ENCODE results near the gene NUTF2.
"Not testable (repeated sequence)": the region's sequence is repeated elsewhere in the genome, so short reads cannot be mapped to it uniquely, and the experiment has no call there.

The NUTF2 gene

DNA sequence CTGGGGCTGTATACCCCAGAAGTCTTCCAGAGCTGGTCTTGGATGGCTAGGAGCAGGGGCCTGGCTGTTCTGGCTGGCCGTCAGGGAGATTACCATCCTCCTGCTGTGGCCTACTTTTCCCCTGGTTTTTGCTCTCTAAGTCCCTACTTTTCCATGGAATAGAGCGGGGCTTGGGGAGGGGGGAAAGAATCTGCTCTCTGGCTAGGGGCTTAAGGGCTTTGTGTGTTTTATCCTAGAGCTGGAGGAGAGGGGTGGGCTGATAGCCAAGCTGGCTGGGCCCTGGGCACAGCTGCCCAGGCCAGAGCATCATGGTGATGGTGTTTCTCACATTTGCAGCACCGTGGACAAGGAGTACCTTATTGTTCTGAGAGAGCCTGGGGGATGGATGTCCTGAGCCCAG lies 41.6 kb downstream of the NUTF2 start:
- DNase-seq, result no peak

DNA sequence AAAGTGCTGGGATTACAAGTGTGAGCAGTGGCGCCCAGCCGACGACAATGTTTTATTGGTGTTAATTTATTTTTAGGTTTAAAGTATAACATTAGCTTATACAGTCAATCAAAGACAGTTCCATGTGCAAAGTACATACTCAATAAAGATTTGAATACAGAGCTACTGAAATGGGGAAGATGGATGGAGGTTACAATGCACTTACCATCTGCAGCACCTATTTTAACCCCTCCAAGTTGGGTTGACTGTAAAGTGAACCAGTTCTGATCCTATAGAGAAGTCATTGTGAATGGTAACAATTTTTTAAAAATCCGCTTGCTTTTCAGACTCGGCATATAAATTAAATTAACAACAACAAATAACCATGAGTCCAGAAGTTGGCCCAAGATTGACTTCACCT lies 45.6 kb downstream of the NUTF2 start:
- no peak for DNase-seq

GRCh38 chr16:67892899-67893742 lies 46.4 kb downstream of the NUTF2 start, which contains the start of gene PSKH1:
PSKH1 (plus strand) TSS chr16:67893254; CDS start chr16:67908750, 15,496 bp downstream.
- DNase-seq, result peak; percentile 98

DNA sequence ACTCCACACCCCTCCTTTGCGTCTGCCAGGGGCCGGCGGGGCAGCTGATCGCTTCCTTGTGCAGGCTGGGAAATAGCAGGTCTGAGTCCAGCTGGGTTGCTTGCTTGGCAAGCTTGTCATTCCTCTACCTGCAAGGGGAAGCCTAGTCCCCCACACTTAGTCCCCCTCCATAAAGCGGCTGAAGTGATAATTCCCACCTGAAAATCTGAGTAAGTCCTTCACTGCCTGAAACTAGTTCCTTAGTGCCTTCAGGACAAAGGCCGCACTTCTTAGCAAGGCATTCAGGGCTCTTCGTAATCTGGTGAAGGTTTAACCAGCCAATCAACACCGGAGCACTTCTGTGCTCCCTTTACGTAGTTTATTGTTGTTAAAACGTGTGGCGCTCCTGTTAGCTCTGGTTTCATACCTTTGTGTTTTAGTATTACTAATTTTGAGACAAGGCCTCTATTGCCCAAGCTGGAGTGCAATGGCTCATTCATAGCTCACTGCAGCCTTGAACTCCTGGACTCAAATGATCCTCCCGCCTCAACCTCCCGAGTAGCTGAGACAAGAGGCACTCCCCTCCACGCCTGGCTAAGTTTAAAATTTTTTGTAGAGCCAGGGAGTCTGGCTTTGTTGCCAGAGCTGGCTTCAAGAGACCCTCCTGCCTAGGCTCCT lies 47.1 kb downstream of the NUTF2 start:
- DNase-seq, result no peak

DNA sequence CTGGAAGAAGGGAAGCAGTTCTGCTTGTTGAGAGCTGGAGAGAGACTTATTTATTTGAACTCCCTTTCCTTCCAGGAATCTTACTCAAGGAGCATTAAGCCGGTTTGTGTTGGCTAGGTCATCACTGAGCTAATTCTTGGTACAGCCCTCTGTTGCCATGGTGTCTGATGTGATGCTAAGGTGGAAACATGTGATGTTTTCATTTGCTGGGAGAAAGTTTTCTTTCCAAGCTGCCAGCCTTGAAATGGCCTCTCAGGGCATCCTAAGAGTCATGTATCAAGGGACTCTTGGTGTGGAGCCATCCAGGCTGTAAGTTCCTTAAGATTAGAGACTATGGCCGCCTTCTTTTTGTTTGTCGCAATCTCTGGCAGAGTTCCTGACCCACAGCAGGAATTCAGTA lies 50.5 kb downstream of the NUTF2 start:
- peak; percentile 56 for DNase-seq

GRCh38 chr16:67901734-67902133 lies 55.0 kb downstream of the NUTF2 start:
- no peak for DNase-seq

DNA sequence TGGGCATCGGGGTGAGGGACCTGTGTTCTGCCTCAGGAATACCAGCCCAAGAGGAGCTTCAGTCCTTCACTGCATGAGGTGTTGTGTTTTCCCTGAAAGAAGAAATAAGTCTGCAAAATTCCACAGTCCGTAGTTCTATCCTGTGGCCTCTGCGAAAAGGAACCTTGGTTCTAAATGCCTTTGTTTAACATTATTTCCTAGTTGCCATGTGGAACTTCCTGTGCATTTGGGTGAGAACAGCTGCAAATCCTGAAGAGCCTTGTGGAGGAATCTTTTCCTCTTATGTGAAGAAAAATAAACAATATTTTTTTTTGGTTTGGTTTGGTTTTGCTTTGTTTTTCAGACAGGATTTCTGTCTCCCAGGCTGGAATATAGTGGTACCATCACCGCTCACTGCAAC lies 56.1 kb downstream of the NUTF2 start:
- no peak for DNase-seq

DNA sequence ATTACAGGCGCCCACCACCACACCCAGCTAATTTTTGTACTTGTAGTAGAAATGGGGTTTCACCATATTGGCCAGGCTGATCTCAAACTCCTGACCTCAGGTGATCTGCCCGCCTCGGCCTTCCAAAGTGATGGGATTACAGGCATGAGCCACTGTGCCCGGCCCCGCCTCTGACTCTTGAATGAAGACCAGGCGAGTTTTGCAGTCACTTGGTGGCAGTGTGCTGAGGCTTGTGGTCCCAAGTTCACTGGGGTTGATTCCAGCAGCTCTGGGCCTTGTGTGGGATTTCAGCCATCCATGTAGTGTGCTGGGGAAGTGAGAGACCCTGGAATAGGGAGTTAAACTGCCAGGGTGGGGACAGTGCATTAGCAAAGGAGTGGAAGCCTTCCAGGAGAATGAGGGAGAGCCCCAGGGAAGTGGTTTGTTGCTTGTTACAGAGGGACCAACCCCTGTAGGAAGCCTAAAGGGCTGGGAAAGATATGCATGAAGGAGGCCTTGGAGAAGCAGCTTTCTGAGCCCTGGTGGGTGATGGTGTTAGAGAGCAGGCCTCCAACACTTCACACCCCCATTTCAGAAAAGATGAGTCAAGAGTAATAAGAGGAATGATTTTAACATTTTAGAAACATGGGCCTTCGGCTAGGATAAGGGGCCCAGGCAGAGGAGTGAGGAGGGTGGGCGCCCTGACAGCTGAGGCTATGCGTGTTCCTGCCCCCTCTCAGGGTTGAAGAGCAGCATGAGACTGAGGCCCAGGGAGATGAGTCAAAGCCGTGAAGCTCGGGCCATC lies 60.9 kb downstream of the NUTF2 start:
- DNase-seq, result no peak

GRCh38 chr16:67909056-67909742 lies 62.5 kb downstream of the NUTF2 start:
- no peak for DNase-seq

DNA sequence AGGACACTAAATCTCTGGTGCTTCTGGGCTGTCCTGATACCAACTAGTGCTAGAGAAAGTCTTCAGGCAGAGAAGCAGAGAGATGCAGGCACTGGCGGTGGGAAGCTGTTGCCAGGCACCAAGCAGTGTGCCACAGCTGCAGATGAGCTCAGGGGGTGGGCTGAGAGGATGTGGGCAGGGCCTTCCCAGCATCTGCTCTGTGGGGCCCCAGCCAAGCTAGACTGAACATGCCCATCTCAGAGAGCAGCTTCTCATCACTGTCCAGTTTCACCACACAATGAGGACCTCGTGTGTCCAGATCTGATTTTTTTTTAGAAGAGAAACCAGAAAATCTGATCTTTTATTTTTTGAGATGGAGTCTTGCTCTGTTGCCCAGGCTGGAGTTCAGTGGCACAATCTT lies 63.4 kb downstream of the NUTF2 start:
- peak; percentile 82 for DNase-seq

- no peak for DNase-seq
Measured at GRCh38 chr16:67914758-67915495, 68.2 kb downstream of the NUTF2 start.

DNA sequence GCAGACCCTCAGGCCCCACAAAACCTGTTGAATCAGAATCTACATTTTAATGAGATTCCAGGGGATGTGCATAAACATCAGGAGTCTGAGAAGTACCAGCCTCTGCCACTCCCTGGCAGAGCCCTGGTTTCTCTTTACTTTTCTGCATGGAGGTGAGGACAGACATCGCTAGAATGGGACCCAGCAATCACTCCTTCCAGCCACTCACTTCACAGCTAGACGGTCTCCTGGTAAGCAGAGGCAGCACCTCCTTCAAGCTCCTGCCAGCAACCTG lies 68.7 kb downstream of the NUTF2 start:
- DNase-seq, result not testable (repeated sequence)

DNA sequence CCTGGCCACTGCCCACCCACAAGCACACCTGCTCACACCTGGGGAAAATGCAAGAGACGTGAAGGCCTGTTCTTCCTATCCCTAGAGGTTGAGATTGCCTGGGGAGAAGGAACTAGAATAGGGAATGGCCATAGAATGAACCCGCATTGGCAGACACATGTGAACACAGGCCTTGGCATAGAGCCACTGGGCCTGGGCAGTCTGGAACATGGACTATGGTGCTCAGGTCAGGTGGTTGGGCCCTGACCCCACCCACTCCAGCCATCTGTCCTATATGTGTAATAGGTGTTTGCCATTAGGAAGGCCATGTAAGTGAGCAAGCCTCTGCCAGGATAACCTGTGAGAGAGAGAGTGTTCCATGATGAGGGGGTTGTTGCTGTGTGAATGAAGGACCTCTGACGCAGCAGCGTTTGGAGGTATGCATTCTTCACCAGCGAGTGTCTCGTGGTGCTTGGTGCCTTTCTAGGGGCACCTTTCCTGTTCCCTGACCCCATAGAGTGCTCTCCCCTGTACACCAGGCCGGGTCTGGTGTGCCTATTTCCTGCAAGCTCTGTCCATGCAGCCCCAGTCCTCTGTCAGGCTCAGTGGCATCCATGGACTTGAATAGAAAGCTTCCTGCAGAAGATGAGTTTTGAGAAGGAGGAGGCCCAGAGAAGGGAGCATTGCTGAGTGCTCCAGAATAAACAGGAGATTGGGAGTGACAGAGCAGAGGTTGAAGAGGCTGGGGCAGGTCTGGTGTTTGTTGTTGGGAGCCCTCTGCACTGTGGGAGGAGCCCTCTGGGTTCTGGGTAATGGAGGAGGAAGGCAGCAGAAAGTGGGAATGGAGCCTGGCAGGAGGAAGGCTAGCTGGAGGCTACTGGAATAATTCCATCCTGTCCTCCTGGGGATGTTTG lies 69.3 kb downstream of the NUTF2 start:
- no peak for DNase-seq

DNA sequence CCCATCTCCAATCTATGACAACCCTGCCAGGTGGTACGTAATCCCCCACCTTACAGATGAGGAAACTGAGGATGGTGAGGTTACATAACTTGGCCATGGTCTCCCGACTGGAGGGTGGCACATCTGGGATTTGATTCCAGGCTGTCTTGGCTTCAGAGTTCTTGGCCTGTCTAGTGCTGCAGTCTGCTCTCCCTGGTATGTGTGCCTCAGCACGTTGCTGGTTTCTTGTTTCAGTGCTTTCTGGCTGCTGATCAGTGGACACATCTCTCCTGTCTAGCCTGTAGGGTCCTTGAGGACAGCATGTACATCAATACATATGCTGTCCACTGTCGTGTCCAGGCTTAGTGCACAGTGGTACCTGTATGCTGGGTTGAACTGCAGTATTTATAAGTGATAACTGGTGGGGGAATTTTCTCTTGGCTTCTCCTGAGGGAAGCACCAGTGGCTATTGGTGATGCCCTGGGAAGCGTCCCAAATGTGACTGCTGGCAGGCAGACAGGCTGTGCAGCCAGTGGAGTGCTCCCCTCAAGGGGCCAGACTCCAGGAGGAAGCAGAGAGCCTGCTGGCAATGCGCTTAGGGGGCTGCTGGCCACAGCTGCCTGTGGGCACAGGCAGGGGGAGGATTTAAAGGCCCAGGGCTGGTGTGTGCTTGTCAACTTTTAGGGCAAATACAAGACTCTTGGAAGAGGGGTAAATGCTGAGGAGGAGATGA lies 70.6 kb downstream of the NUTF2 start:
- DNase-seq, result peak; percentile 77

GRCh38 chr16:67917852-67918236 lies 71.1 kb downstream of the NUTF2 start:
- no peak for DNase-seq

DNA sequence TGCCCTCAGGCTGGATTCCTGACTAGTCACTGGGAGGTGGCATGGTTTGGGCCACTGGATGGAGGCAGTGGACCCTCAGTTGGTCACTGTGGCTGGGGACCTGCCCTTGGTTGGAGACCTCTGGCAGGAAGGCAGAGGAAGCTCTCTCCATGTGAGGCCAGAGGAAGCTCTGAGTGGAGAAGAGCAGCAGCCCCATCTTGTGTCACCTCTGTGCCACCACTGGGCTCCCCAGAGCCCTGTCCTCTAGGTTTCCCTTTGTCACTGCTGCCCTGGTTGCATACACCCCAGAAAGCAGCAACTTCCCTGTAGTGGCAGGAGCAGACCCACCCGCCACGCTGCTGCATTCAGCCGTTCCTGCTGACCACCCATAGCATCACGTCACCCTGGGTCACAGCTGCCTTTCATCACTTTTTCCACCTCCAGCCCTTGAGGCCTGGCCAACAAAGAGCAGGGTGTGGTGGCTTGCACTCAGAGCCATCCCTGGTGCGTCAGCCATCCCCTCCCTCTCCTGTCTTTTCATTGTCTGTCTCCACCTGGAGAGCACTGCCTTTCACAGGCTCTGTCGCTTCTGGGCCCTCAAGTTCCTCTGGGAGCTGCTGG lies 73.0 kb downstream of the NUTF2 start:
- DNase-seq, result no peak
